Activated T-cell treated with anti-CD3 and anti-CD28 coated beads, Interleukin-2, amount 50 U/mL, for 4 hours (primary cell): ENCODE data around the gene PLN. TPM values are rescaled to one million over a fixed set of nuclear protein-coding genes. Genes with fewer than 3 reads are reported as not detected.

ENCODE experiments used
- ATAC-seq, 2 donors: fragments of 200-7000 bp; cut with Tn5 transposase; one replicate each; pipeline ENCODE4 v1.10.0; 2021
- DNase-seq: peaks from one replicate; pipeline ENCODE4 v3.0.0-alpha.2; 2020
- H3K27me3 Mint-ChIP-seq: one replicate; pipeline ENCODE4 v1.8.0; 2021; ENCODE audit warnings: low read depth, mixed read lengths
- H3K36me3 Mint-ChIP-seq: one replicate; pipeline ENCODE4 v1.8.0; 2022; ENCODE audit warnings: mixed read lengths; ENCODE audit not compliant: insufficient read depth
- H3K4me1 Mint-ChIP-seq: one replicate; pipeline ENCODE4 v1.8.0; 2021; ENCODE audit warnings: low read depth, mixed read lengths
- H3K4me3 Mint-ChIP-seq: one replicate; pipeline ENCODE4 v1.8.0; 2021; ENCODE audit warnings: mild to moderate bottlenecking, moderate library complexity, mixed read lengths
- H3K9me3 Mint-ChIP-seq: one replicate; pipeline ENCODE4 v1.8.0; 2021; ENCODE audit warnings: mixed read lengths
- total RNA-seq, 3 donors: library from RNA; stranded (reverse); gene quantifications; one replicate each; pipeline ENCODE4 v1.2.1, GENCODE V29; 2021

The PLN gene
- total RNA-seq, 3 donors from 2014 or later: 0.16 TPM; not detected in 2

DNA sequence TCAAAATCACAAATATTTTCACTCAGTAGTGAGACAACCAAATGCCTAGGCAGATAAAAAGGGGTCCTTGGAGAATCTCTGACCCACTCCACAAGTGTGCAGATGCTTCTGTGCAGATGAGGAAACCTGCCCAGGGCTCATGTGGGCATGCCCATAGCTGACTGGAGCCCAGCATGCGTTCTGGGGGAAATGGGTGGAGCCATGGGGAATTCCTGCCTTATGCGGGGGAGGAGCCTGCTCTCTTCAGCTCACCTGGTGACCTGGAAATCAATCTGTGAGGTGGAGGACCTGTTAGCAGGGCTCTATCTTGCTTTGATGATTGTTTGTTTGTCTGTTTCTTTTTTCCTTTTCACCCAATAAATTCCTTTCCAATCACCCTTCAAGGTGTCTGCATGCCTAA is 23.4 kb upstream of the PLN start:
- H3K36me3 Mint-ChIP-seq: peaks cover 25% of the 10 kb centered on the region
- no peaks in the 10 kb centered on the region for H3K27me3 Mint-ChIP-seq
- ATAC-seq (no peak), DNase-seq (no peak)
- no peak overlapping the region for H3K4me3 Mint-ChIP-seq
- no peaks in the 10 kb centered on the region for H3K9me3 Mint-ChIP-seq
- peaks cover 28% of the 10 kb centered on the region for H3K4me1 Mint-ChIP-seq

GRCh38 chr6:118525913-118526780 is 21.9 kb upstream of the PLN start:
- Mint-ChIP-seq H3K4me1 (peaks cover 34% of the 10 kb centered on the region), H3K4me3 (no peak overlapping the region), H3K27me3 (no peaks in the 10 kb centered on the region), H3K9me3 (peaks cover 8% of the 10 kb centered on the region), H3K36me3 (peaks cover 23% of the 10 kb centered on the region)
- no peak for ATAC-seq
- no peak for DNase-seq

DNA sequence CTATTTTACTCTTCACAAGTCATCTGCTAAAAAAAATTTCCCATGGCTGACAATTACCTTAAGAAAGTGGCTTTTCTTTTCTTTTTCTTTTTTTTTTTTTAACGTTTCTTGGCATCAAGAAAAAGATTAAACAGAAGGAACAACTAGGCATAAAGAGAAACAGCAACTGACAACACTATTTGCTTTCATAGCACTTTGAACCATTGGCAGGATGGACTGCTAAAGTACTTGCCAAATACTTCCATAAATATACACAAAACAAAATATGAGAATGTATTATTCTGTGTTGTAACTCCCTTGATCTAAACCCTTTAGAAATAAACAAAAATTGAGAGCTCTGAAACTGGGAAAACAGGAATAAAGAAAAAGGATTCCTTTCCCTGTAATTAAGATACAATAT is 20.0 kb upstream of the PLN start:
- peaks cover 40% of the 10 kb centered on the region for H3K4me1 Mint-ChIP-seq
- ATAC-seq (no peak), DNase-seq (no peak)
- no peaks in the 10 kb centered on the region for H3K27me3 Mint-ChIP-seq
- peaks cover 8% of the 10 kb centered on the region for H3K9me3 Mint-ChIP-seq
- peaks cover 27% of the 10 kb centered on the region for H3K36me3 Mint-ChIP-seq
- no peak overlapping the region for H3K4me3 Mint-ChIP-seq

DNA sequence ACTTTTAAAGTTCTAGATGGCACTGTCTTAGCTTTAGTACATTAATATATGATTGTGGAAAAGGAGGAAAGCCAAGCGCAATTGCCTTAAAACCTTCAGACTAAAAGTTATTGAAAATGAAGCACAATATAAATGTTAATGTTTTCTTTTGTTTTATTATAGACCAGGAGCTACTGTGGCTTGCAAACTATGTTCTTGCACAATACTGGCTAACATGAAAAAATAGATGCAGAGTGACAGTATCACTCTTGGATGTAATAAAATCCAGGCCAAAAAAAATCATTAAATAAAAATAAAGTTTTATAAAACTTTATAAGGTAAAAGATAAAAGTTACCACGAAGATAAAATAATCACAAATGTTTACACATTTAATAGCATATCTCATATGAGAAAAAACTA is 18.3 kb upstream of the PLN start:
- H3K9me3 Mint-ChIP-seq: peaks cover 8% of the 10 kb centered on the region
- no peak overlapping the region for H3K4me3 Mint-ChIP-seq
- H3K4me1 Mint-ChIP-seq: peaks cover 35% of the 10 kb centered on the region
- peaks cover 19% of the 10 kb centered on the region for H3K36me3 Mint-ChIP-seq
- ATAC-seq (no peak), DNase-seq (no peak)
- no peaks in the 10 kb centered on the region for H3K27me3 Mint-ChIP-seq

GRCh38 chr6:118530942-118531341 is 17.2 kb upstream of the PLN start:
- H3K27me3 Mint-ChIP-seq: no peaks in the 10 kb centered on the region
- H3K4me3 Mint-ChIP-seq: no peak overlapping the region
- ATAC-seq (no peak), DNase-seq (no peak)
- peaks cover 28% of the 10 kb centered on the region for H3K4me1 Mint-ChIP-seq
- peaks cover 8% of the 10 kb centered on the region for H3K9me3 Mint-ChIP-seq
- H3K36me3 Mint-ChIP-seq: peaks cover 17% of the 10 kb centered on the region

DNA sequence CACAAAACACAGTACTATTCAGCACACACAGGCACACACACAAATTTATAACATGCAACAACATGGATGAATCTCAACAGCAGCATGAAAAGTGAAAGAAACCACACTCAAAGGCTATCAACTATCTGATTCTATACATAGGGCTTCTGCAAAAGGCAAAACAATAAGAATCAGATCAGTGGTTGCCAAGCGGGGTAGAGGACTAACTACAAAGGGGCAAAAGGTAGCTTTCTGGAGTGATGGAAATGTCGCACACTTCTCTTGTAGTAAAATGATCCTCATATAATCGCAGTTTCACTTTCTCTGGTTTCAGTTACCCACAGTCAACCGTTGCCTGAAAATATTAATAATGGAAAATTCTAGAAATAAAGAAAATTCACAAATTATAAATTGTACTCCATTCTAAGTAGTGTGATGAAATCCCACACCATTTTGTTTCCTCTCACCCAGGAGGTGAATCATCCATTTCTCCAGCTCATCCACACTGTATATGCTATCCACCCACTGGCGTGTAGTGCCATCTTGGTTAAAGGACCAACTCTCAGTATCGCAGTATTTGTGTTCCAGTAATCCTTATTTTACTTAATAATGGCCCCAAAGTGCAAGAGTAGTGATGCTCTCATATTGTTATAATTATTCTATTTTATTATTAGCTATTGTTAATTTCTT is 12.8 kb upstream of the PLN start:
- Mint-ChIP-seq H3K9me3 (peaks cover 8% of the 10 kb centered on the region), H3K36me3 (peaks cover 16% of the 10 kb centered on the region), H3K4me1 (peaks cover 23% of the 10 kb centered on the region), H3K4me3 (no peak overlapping the region), H3K27me3 (no peaks in the 10 kb centered on the region)
- ATAC-seq: peak; percentile 32 to 37
- DNase-seq: no peak

GRCh38 chr6:118536478-118536877 is 11.6 kb upstream of the PLN start:
- Mint-ChIP-seq H3K4me3 (no peak overlapping the region), H3K36me3 (peaks cover 8% of the 10 kb centered on the region), H3K4me1 (peaks cover 17% of the 10 kb centered on the region), H3K9me3 (no peaks in the 10 kb centered on the region), H3K27me3 (no peaks in the 10 kb centered on the region)
- no peak for DNase-seq
- no peak for ATAC-seq

DNA sequence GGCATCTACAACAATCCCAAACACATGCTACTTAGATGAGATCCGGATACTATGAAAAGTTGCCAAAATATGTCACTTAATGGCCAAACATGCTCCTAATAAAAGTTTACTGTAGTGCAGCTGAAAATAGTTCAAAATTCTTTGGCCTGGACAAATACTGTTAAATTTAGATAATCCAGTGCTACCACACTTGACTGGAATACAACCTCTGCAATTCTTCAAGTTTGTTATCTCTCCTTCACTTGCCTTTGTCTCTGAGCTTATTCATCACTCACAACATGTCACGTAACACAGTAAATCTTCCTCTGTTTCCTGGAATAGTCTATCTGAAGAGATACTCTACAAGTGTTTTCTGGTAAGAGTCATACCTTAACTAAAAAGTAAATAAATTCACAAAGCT is 10.5 kb upstream of the PLN start:
- DNase-seq (no peak), ATAC-seq (no peak)
- peaks cover 2% of the 10 kb centered on the region for H3K36me3 Mint-ChIP-seq
- H3K4me1 Mint-ChIP-seq: peaks cover 16% of the 10 kb centered on the region
- no peaks in the 10 kb centered on the region for H3K9me3 Mint-ChIP-seq
- no peaks in the 10 kb centered on the region for H3K27me3 Mint-ChIP-seq
- no peak overlapping the region for H3K4me3 Mint-ChIP-seq

GRCh38 chr6:118542184-118542952 is 5.7 kb upstream of the PLN start:
- DNase-seq (no peak), ATAC-seq (no peak)
- H3K4me3 Mint-ChIP-seq: no peak overlapping the region
- H3K27me3 Mint-ChIP-seq: no peaks in the 10 kb centered on the region
- H3K36me3 Mint-ChIP-seq: peaks cover 12% of the 10 kb centered on the region
- no peaks in the 10 kb centered on the region for H3K9me3 Mint-ChIP-seq
- H3K4me1 Mint-ChIP-seq: peaks cover 34% of the 10 kb centered on the region

DNA sequence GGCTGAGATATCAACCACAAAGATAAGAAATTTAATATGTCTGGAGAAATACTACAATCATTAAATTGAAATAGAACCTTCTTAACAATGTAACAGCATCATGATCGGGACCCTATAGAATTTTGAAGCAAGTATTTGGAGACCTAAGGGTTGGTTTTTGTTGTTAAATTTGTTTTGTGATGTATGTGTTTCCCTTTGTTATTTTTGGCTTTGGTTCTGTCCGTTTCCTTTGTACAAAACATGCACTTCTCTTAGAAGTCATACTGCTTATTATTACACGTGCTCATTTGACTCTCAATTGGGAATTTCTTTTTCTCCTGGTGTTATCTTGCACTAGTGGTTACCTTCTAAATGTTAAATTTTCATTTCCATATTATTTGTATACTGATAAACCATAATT is 4.0 kb upstream of the PLN start:
- Mint-ChIP-seq H3K4me3 (no peak overlapping the region), H3K4me1 (peaks cover 36% of the 10 kb centered on the region), H3K27me3 (no peaks in the 10 kb centered on the region), H3K36me3 (peaks cover 12% of the 10 kb centered on the region), H3K9me3 (no peaks in the 10 kb centered on the region)
- DNase-seq: no peak
- no peak for ATAC-seq

DNA sequence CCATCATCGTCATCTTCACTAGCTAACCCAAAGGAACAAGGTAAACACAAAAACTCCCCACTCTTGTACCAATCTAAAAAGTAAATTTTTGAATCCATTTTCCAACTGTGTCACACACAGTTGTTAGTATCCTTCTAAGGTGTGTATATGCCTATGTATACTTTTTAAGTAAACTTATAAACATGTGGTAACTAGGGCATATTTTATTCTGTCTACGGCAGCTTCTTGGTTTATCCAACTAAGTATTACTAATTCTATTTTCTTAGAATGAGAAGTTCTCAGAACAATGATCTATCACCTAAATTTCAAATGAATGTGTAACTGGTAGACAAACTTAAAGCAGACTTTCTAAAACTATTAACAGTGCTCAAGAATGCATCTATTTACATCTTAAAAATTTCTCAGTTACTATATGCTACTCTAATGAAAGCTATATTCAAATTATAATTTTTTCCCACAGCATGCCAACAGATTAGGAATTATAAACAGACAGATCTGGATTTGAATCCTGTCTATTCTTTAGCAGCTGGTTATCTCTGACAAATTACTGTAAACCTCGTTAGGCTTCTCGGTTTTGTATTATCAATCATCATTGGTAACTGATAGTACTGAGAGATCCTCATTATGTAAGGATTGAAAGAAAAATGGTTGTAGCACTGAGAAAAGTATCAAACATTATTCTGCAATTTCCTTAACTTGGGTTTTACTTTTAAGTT is 1.8 kb upstream of the PLN start:
- Mint-ChIP-seq H3K27me3 (no peaks in the 10 kb centered on the region), H3K36me3 (peaks cover 11% of the 10 kb centered on the region), H3K4me1 (peaks cover 42% of the 10 kb centered on the region), H3K9me3 (no peaks in the 10 kb centered on the region), H3K4me3 (no peak overlapping the region)
- peak in 1 of 2 donors; percentile 38 for ATAC-seq
- no peak for DNase-seq

GRCh38 chr6:118546880-118547218 is 1.2 kb upstream of the PLN start:
- Mint-ChIP-seq H3K9me3 (no peaks in the 10 kb centered on the region), H3K27me3 (no peaks in the 10 kb centered on the region), H3K4me3 (no peak overlapping the region), H3K4me1 (peaks cover 41% of the 10 kb centered on the region), H3K36me3 (peaks cover 11% of the 10 kb centered on the region)
- DNase-seq (no peak), ATAC-seq (no peak)

- H3K36me3 Mint-ChIP-seq: peaks cover 9% of the 10 kb centered on the region
- H3K4me1 Mint-ChIP-seq: peaks cover 48% of the 10 kb centered on the region
Observed at GRCh38 chr6:118548613-118549012, 517 bp downstream of the PLN start.

More at GRCh38 chr6:118548613-118549012, 517 bp downstream of the PLN start:
- H3K9me3 Mint-ChIP-seq: no peaks in the 10 kb centered on the region
- no peak for ATAC-seq
- H3K27me3 Mint-ChIP-seq: no peaks in the 10 kb centered on the region
- no peak overlapping the region for H3K4me3 Mint-ChIP-seq
- no peak for DNase-seq
